ENCODE measurements around the gene WBP1. TPM values are rescaled to one million over a fixed set of nuclear protein-coding genes. Genes with fewer than 3 reads are reported as not detected.
A peak's percentile ranks its signal among the peaks of the same experiment; 100 is the strongest.
"Not testable (repeated sequence)": the region's sequence is repeated elsewhere in the genome, so short reads cannot be mapped to it uniquely, and the experiment has no call there.

The WBP1 gene
- total RNA-seq, 4 donors from 2014 or later, result 44.2 to 91.5 (median 47.0) TPM

DNA sequence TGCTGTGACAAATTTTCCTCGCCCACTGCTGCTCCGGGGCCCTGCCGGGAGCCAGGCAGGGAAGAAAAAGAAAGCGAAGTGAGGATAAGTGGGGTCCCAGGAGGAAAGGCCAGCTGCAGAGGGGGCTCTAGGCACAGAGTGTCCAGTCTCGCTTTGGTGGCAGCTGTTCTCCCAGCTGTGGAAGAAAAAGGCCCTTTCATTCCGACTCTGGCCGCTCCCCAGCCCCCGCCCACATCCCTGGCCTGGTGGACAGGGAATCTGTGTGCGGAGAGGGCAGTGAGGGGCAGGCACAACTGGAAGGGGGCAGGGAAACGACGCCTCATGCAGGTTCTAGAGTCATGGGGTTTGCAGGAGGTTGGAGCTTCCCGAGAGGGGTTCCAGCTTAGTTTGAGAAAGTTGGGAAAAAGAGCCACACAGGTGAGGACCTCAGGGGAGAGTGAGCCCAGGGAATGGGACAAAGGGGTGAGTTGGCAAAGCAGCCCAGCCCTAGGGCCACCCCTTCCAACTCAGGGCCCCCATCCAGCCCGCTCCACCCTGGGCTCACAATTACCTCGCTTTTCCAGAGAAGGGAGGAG is 18.3 kb upstream of the WBP1 start:
- 0 to 7% methylated on average over 3 to 4 of the region's 14 CpGs for WGBS, 2 donors (ENCODE audit: low coverage in 1 of 2)
- Histone ChIP-seq H3K27me3 (peaks cover 29% of the 10 kb centered on the region), H3K4me1 (peaks cover 0 to 66% (median 13%) of the 10 kb centered on the region in 3 donors), H3K4me3 (peak overlapping the region; percentile 48 to 49), H3K27ac (peak overlapping the region; percentile 15 to 88 (median 77)), H3K9me3 (no peaks in the 10 kb centered on the region), H3K36me3 (no peaks in the 10 kb centered on the region)
- TF ChIP-seq EP300 (IDR thresholded peaks at IDR 0.05) (no peak), POLR2AphosphoS5 (IDR thresholded peaks at IDR 0.05) (peak; percentile 21)
- ATAC-seq, result peak; percentile 56

DNA sequence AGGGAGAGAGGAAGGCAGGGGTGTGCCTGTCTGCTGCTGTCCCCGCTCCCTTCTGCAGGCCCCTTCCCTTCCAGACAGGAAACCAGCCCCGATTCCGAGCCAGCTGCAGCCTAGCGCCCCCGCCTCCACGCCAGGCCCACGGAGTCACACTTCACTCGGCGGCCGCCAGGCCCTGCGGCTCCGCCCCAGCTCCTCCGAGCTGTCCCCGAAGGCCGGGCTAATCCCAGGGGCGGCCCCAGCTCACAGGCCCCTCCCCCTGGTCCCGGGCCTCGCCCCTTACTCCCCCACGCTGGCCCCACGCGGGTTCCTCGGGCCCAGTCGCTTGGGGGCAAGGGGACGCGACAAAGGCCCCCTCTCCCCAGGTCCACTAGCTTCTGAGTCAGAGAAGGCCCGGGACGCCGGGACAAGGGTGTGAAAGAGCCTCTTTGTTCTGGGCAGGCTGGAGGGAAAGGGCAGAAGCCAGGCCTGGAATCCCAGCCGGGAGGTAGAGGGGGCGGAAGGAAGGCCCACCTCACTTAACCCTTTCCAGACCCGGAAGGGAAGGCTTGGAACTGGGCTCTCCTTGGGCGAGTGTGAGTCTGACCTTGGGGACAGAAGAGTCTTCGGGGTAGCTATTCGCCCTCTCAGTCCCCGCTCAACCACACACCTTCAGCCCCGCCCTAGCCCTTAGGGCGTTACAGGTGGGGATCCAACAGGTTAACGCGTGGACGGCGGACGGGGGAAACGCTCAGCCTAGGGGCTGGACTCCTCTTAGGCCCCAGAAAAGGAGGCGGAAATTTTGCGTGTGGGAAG is 17.7 kb upstream of the WBP1 start:
- H3K27ac ChIP-seq, result peak overlapping the region; percentile 15 to 88 (median 77)
- no CpG with 5 or more reads among the region's 45 CpGs for WGBS, 2 donors (ENCODE audit: low coverage in 1 of 2)
- peaks cover 0 to 66% (median 13%) of the 10 kb centered on the region in 3 donors for H3K4me1 ChIP-seq
- H3K4me3 ChIP-seq, result peak overlapping the region; percentile 48 to 49
- H3K27me3 ChIP-seq, result peaks cover 29% of the 10 kb centered on the region
- H3K36me3 ChIP-seq, result no peaks in the 10 kb centered on the region
- TF ChIP-seq POLR2AphosphoS5 (IDR thresholded peaks at IDR 0.05) (peak; percentile 26), POLR2A (IDR thresholded peaks at IDR 0.05) (peak; percentile 22 to 37), EP300 (IDR thresholded peaks at IDR 0.05) (no peak)
- TF ChIP-seq, protein P1, sequence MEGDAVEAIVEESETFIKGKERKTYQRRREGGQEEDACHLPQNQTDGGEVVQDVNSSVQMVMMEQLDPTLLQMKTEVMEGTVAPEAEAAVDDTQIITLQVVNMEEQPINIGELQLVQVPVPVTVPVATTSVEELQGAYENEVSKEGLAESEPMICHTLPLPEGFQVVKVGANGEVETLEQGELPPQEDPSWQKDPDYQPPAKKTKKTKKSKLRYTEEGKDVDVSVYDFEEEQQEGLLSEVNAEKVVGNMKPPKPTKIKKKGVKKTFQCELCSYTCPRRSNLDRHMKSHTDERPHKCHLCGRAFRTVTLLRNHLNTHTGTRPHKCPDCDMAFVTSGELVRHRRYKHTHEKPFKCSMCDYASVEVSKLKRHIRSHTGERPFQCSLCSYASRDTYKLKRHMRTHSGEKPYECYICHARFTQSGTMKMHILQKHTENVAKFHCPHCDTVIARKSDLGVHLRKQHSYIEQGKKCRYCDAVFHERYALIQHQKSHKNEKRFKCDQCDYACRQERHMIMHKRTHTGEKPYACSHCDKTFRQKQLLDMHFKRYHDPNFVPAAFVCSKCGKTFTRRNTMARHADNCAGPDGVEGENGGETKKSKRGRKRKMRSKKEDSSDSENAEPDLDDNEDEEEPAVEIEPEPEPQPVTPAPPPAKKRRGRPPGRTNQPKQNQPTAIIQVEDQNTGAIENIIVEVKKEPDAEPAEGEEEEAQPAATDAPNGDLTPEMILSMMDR (IDR thresholded peaks at IDR 0.05), result peak in 3 of 4 experiments; percentile 33 to 67 (median 57)
- no peaks in the 10 kb centered on the region for H3K9me3 ChIP-seq
- peak; percentile 95 for ATAC-seq

DNA sequence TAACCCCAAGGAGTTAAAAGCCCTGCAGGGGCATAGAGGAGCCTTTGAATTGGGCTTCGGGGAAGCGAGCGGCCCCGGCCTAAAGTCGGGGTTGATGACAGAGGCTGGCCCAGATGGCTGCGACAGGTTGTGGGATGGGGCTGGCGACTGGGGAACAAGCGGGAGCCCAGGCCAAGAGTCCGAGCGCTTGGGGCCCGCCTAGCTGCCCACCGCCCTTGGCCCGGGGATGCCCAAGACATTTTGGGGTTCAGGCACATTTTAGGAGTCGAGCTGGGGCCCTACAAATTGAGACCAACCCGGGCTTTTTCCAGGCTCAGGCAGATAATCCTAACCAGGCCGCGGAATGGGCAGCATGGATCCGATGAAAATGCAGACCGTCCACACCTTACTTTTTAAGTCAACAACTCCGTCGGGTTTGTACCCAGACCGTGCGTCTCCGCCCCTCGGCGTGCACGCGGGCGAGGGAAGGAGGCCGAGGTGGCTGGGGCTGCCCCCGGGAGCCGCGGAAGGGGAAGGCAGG is 17.0 kb upstream of the WBP1 start:
- TF ChIP-seq, protein P1 (IDR thresholded peaks at IDR 0.05), result peak in 1 of 4 experiments; percentile 3
- TF ChIP-seq POLR2AphosphoS5 (IDR thresholded peaks at IDR 0.05), result no peak
- Histone ChIP-seq H3K4me1 (peaks cover 0 to 60% (median 13%) of the 10 kb centered on the region in 3 donors), H3K27ac (peak overlapping the region in 3 of 4 donors; percentile 70 to 88 (median 84)), H3K27me3 (peaks cover 29% of the 10 kb centered on the region), H3K4me3 (peak overlapping the region; percentile 48 to 49), H3K36me3 (no peaks in the 10 kb centered on the region), H3K9me3 (no peaks in the 10 kb centered on the region)
- no peak for ATAC-seq
- WGBS, 2 donors (ENCODE audit: low coverage in 1 of 2), result 15 to 64% methylated on average over 6 to 10 of the region's 33 CpGs

DNA sequence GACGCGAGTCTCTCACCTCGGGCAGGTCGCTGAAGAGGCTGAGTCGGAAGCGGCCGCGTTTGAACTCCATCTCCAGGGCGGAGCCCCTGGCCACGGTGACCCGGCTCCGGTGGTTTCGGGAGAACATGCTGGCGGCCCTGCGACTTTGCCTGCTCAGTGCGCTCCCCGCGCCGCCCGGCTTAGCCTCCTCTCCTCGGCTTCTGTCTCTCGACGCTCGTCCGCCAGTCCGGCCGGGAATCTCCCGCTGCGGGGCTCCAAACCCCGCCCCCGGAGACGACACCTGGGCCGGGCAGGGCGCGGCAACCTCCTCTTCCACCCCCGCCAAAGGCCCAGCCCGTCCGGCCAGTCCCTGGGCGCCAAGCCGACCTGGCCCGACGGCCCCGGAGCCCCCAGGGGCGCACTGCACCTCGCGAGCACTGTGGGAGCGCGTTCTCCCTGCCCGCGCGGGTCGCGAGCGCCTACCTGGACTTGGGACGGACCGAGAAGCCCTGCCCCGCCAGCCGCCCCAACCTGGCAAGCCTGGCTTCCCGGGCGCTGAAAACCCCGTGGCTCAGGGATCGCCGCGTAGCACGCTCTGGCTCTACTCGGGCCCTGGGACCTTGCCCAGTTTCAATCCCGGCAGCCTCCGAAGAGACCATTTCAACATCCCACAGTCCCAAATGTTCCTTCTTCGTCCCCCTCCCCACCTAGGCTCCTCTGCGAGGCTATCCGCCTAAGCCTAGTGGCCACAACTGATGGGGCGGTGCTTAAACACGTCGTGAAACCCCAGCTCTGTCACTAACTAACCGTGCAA is 16.4 kb upstream of the WBP1 start, which contains the start of gene RTKN:
Gene RTKN, minus strand, starts transcription at position 248 of the 793 bp plus-strand sequence. Its CDS starts 121 bp downstream, at position 127.
- TF ChIP-seq EP300 (IDR thresholded peaks at IDR 0.05), result no peak
- TF ChIP-seq, protein P1 (IDR thresholded peaks at IDR 0.05), result no peak
- TF ChIP-seq POLR2A (IDR thresholded peaks at IDR 0.05), result no peak
- no peak for TF ChIP-seq POLR2AphosphoS5 (IDR thresholded peaks at IDR 0.05)
- peak within 1 kb of the TSS; percentile 48 to 49 for H3K4me3 ChIP-seq
- peak within 1 kb of the TSS; percentile 6 to 88 (median 77) for H3K27ac ChIP-seq
- no peaks in the 10 kb centered on the region for H3K36me3 ChIP-seq
- 19 to 28% methylated on average over 6 to 7 of the region's 75 CpGs for WGBS, 2 donors (ENCODE audit: low coverage in 1 of 2)
- peak; percentile 10 for ATAC-seq
- H3K27me3 ChIP-seq, result peaks cover 29% of the 10 kb centered on the region
- H3K9me3 ChIP-seq, result no peaks in the 10 kb centered on the region
- H3K4me1 ChIP-seq, result peaks cover 0 to 54% (median 13%) of the 10 kb centered on the region in 3 donors

DNA sequence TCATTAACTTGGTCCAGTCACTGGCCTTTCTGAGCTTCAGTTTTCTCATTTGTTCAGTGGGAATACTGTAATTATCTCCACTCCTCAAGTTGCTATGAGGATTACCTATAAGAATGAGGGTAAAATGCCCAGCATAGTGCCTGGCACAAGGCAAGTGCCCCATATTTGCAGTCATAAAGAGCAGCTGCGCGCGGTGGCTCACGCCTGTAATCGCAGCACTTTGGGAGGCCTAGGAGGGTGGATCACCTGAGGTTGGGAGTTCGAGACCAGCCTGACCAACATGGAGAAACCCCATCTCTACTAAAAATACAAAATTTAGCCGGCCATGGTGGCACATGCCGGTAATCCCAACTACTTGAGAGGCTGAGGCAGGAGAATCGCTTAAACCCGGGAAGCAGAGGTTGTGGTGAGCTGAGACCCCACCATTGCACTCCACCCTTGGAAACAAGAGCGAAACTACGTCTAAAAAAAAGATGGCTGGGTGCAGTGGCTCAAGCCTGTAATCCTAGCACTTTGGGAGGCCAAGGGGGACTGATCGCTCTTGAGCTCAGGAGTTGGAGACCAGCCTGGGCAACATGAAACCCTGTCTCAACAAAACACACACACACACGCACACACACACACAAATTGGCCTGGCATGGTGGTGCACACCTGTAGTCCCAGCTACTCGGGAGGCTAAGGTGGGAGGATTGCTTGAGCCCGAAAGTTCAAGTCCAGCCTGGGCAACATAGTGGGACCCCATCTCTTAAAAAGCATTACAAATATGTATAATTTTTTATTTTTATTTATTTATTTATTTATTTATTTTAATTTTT is 15.5 kb upstream of the WBP1 start:
- not testable (repeated sequence) for H3K9me3 ChIP-seq, H3K36me3 ChIP-seq, ATAC-seq, H3K27ac ChIP-seq
- H3K4me3 ChIP-seq, result peak overlapping the region in 1 of 2 donors; percentile 49
- 86 to 89% methylated on average over 6 to 12 of the region's 16 CpGs for WGBS, 2 donors (ENCODE audit: low coverage in 1 of 2)
- peaks cover 29% of the 10 kb centered on the region for H3K27me3 ChIP-seq
- H3K4me1 ChIP-seq, result peaks cover 0 to 46% (median 13%) of the 10 kb centered on the region in 3 donors
